ENCODE measurements around the gene SOHLH1. TPM values are rescaled to one million over a fixed set of nuclear protein-coding genes. Genes with fewer than 3 reads are reported as not detected.

SOHLH1 gene, protein sequence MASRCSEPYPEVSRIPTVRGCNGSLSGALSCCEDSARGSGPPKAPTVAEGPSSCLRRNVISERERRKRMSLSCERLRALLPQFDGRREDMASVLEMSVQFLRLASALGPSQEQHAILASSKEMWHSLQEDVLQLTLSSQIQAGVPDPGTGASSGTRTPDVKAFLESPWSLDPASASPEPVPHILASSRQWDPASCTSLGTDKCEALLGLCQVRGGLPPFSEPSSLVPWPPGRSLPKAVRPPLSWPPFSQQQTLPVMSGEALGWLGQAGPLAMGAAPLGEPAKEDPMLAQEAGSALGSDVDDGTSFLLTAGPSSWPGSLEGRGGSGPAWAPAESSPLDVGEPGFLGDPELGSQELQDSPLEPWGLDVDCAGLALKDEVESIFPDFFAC
- total RNA-seq, result not detected

DNA sequence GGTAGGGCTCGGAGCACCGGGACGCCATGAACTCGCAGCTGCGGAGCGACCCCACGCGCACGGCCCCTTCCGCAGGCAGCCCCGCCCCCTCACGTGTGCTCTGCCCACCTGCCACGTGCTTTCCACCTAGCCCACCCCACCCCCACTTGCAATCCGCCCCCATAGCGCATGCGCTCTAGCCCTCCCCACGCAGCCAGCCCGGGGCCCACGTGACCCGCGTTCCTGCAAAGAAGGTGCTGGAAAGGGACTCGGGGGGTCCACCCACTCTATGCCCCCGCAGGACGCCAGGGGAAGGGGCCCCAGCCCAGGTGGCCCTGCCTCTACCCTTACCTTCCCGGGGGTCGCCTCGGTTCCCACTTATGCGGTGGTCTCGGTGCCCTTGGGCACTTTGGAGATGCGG, at the start of gene SOHLH1:
SOHLH1 (minus strand) TSS at position 42 of the 400 bp plus-strand sequence; CDS start at position 28, 14 bp downstream.
- POLR2A ChIA-PET, result interaction anchor here (0.6 kb wide), 1 partner anchor 70 kb away, joined by 3 read pairs; no protein-coding TSS in a partner anchor
- H3K36me3 Mint-ChIP-seq (ENCODE audit: low read depth), result no peaks in the 10 kb centered on the region
- no peaks in the 10 kb centered on the region for H3K9me3 Mint-ChIP-seq (ENCODE audit: insufficient read depth)
- no peaks in the 10 kb centered on the region for H3K27me3 Mint-ChIP-seq (ENCODE audit: low read depth)
- ATAC-seq (no peak), DNase-seq (no peak)
- H3K4me1 Mint-ChIP-seq (ENCODE audit: low read depth), result peaks cover 2% of the 10 kb centered on the region
- H3K4me3 Mint-ChIP-seq, result no peak within 1 kb of the TSS
- no peak within 1 kb of the TSS for H3K27ac Mint-ChIP-seq
- CTCF ChIA-PET, result no interaction called here

GRCh38 chr9:135748676-135749075, 49.4 kb upstream of the SOHLH1 start:
- H3K27me3 Mint-ChIP-seq (ENCODE audit: low read depth), result no peaks in the 10 kb centered on the region
- no peak overlapping the region for H3K4me3 Mint-ChIP-seq
- CTCF ChIA-PET, result no interaction called here
- ATAC-seq (no peak), DNase-seq (no peak)
- POLR2A ChIA-PET, result no interaction called here
- H3K36me3 Mint-ChIP-seq (ENCODE audit: low read depth), result no peaks in the 10 kb centered on the region
- no peaks in the 10 kb centered on the region for H3K9me3 Mint-ChIP-seq (ENCODE audit: insufficient read depth)
- H3K4me1 Mint-ChIP-seq (ENCODE audit: low read depth), result no peaks in the 10 kb centered on the region
- no peak overlapping the region for H3K27ac Mint-ChIP-seq

GRCh38 chr9:135747311-135747710, 48.0 kb upstream of the SOHLH1 start:
- DNase-seq (no peak), ATAC-seq (no peak)
- H3K36me3 Mint-ChIP-seq (ENCODE audit: low read depth), result no peaks in the 10 kb centered on the region

DNA sequence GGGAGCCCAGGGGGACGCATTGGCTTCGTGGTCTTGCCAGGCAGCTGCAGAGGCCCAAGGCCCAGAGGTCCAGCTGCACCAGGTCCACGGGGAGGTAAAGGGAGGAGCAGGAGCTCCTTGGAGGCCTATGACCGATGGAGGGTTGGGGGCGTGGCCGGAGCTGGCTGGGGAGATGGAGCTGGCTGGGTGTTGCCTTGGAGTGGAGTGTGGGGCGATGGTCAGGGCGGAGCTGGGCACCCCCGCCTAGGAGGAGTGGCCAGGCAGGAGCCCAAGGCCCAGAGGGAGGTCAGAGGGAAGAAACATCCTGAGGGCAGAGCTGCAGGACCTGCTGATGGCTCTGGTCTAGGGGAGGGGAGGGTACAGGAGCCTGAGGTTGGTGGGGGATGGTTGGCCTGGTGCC, 47.3 kb upstream of the SOHLH1 start:
- H3K4me3 Mint-ChIP-seq, result no peak overlapping the region
- no peaks in the 10 kb centered on the region for H3K4me1 Mint-ChIP-seq (ENCODE audit: low read depth)
- ChIA-PET CTCF (no interaction called here), POLR2A (no interaction called here)
- H3K36me3 Mint-ChIP-seq (ENCODE audit: low read depth), result no peaks in the 10 kb centered on the region
- no peak for DNase-seq
- H3K27ac Mint-ChIP-seq, result no peak overlapping the region
- H3K9me3 Mint-ChIP-seq (ENCODE audit: insufficient read depth), result no peaks in the 10 kb centered on the region
- H3K27me3 Mint-ChIP-seq (ENCODE audit: low read depth), result no peaks in the 10 kb centered on the region
- ATAC-seq, result no peak

More at GRCh38 chr9:135747311-135747710, 48.0 kb upstream of the SOHLH1 start:
- no peaks in the 10 kb centered on the region for H3K4me1 Mint-ChIP-seq (ENCODE audit: low read depth)
- H3K27me3 Mint-ChIP-seq (ENCODE audit: low read depth), result no peaks in the 10 kb centered on the region
- no peak overlapping the region for H3K27ac Mint-ChIP-seq
- ChIA-PET CTCF (no interaction called here), POLR2A (no interaction called here)
- H3K9me3 Mint-ChIP-seq (ENCODE audit: insufficient read depth), result no peaks in the 10 kb centered on the region
- no peak overlapping the region for H3K4me3 Mint-ChIP-seq

DNA sequence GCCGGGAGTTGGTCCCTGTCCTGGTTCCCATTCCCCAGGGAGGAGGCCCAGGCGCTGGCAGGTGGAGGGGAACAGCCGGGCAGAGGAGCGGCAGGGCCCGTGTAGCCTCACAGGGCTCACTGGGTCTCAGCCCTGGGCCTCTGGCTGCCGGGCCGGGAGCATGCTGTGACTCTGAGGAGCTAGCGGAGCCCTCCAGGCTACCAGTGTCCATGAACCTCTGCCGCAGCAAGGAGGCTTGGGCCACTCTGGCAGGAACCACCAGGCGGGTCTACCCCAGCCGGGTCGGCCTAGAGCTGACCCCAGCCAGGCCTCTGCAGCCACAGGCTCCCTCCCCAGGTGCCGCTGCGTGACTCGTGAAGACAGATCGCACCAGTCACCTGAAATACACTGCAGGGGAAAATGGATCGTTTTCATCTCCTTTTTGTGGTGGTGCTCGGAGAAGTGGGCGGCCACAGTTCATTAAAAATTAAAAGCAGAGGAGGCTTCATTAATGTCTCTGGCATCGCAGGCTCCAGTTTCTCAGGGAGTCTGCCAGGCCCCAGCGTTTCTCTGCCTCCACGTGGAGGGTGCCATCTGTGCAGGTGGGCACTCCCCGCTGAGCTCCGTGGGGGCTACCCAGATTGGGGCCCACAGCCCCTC, 46.5 kb upstream of the SOHLH1 start:
- H3K4me3 Mint-ChIP-seq, result no peak overlapping the region
- no peaks in the 10 kb centered on the region for H3K4me1 Mint-ChIP-seq (ENCODE audit: low read depth)
- POLR2A ChIA-PET, result no interaction called here
- no peaks in the 10 kb centered on the region for H3K9me3 Mint-ChIP-seq (ENCODE audit: insufficient read depth)
- H3K27ac Mint-ChIP-seq, result no peak overlapping the region
- CTCF ChIA-PET, result no interaction called here
- ATAC-seq (no peak), DNase-seq (no peak)
- no peaks in the 10 kb centered on the region for H3K27me3 Mint-ChIP-seq (ENCODE audit: low read depth)
- no peaks in the 10 kb centered on the region for H3K36me3 Mint-ChIP-seq (ENCODE audit: low read depth)

- Mint-ChIP-seq H3K9me3 (ENCODE audit: insufficient read depth) (no peaks in the 10 kb centered on the region), H3K27ac (no peak overlapping the region), H3K4me3 (no peak overlapping the region), H3K27me3 (ENCODE audit: low read depth) (no peaks in the 10 kb centered on the region), H3K4me1 (ENCODE audit: low read depth) (no peaks in the 10 kb centered on the region), H3K36me3 (ENCODE audit: low read depth) (no peaks in the 10 kb centered on the region)
- ChIA-PET POLR2A (no interaction called here), CTCF (no interaction called here)
- ATAC-seq (no peak), DNase-seq (no peak)
These were observed 45.9 kb upstream of the SOHLH1 start for GRCh38 chr9:135745189-135745588.

- CTCF ChIA-PET, result no interaction called here
- H3K9me3 Mint-ChIP-seq (ENCODE audit: insufficient read depth), result no peaks in the 10 kb centered on the region
- no peaks in the 10 kb centered on the region for H3K4me1 Mint-ChIP-seq (ENCODE audit: low read depth)
- H3K36me3 Mint-ChIP-seq (ENCODE audit: low read depth), result no peaks in the 10 kb centered on the region
- DNase-seq (no peak), ATAC-seq (no peak)
- POLR2A ChIA-PET, result no interaction called here
- H3K27me3 Mint-ChIP-seq (ENCODE audit: low read depth), result no peaks in the 10 kb centered on the region
- H3K27ac Mint-ChIP-seq, result no peak overlapping the region
- H3K4me3 Mint-ChIP-seq, result no peak overlapping the region
These were observed 45.2 kb upstream of the SOHLH1 start for GRCh38 chr9:135744333-135745070.

- ChIA-PET POLR2A (no interaction called here), CTCF (no interaction called here)
- DNase-seq, result no peak
- Mint-ChIP-seq H3K4me1 (ENCODE audit: low read depth) (no peaks in the 10 kb centered on the region), H3K27ac (no peak overlapping the region), H3K4me3 (no peak overlapping the region), H3K9me3 (ENCODE audit: insufficient read depth) (no peaks in the 10 kb centered on the region), H3K27me3 (ENCODE audit: low read depth) (no peaks in the 10 kb centered on the region), H3K36me3 (ENCODE audit: low read depth) (no peaks in the 10 kb centered on the region)
- no peak for ATAC-seq
These were observed 44.5 kb upstream of the SOHLH1 start for GRCh38 chr9:135743546-135744332.

DNA sequence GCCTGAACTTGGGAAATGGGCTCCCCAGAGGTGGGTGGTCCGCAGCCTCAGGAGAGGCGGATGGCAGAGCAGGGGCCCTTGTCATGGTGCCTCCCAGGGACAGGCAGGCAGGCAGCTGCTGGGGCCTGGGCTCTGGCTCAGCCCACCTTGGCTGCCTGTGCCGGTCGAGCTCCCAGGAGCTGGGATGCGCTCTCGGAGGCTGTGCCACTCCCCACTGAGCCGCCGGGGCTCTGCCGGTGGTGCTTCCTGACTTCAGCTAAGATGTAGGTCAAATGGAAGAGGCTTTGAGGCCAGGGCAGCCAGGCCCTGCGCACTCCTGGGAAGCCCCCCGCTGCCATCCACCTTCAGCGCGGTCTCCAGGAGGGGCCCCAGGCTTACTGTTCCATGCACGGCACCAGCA, 43.7 kb upstream of the SOHLH1 start:
- H3K9me3 Mint-ChIP-seq (ENCODE audit: insufficient read depth), result no peaks in the 10 kb centered on the region
- H3K4me3 Mint-ChIP-seq, result no peak overlapping the region
- ATAC-seq, result no peak
- no peaks in the 10 kb centered on the region for H3K4me1 Mint-ChIP-seq (ENCODE audit: low read depth)
- CTCF ChIA-PET, result no interaction called here
- no peaks in the 10 kb centered on the region for H3K36me3 Mint-ChIP-seq (ENCODE audit: low read depth)
- no peaks in the 10 kb centered on the region for H3K27me3 Mint-ChIP-seq (ENCODE audit: low read depth)
- POLR2A ChIA-PET, result no interaction called here
- no peak for DNase-seq
- no peak overlapping the region for H3K27ac Mint-ChIP-seq

DNA sequence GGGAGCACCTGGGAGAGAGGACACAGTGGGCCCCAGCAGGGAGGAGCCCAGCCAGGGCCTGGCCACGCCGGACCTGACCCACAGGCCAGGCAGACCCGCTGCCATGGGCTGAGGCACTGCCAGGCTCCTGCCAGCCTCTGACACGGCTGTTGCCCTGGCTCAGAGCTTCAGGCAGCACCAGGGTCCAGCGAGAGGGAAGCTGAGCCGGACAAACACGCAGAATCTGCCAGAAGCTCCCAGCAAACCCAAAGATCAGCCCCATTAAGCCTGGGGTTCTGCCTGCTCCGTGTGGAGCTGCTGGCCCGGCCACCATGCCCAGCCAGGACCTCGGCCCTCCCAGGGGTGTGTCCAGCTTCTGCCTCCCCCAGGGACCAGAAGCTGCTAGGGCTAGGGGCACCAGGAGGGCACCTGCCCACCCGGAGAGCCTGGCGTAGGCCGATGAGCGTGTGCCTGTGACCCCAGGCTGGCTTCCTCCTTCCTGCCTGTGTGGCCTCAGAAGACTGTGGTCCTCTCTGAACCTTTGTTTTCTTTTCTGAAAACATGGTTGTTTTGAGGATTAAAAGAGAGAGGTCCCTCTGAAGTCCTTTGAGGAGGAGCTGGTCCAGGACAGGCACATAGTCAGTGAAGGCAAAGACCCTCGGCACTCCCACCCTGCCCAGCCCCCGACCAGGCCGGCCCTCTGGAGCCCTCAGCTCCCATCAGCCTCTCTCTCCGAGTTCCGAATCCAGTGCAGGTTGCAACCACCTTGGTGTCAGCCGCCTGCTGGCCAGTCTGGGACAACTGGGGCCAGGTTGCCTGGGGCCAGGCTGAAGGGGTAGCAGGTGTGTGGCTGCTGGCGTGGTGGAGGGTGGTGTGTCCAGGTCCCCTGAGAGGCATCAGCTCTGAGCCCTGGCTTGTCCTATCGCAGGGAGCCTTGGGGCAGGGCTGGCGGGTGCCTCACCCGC, 42.3 kb upstream of the SOHLH1 start:
- DNase-seq (no peak), ATAC-seq (no peak)
- no peaks in the 10 kb centered on the region for H3K36me3 Mint-ChIP-seq (ENCODE audit: low read depth)
- H3K27ac Mint-ChIP-seq, result no peak overlapping the region
- peaks cover 6% of the 10 kb centered on the region for H3K27me3 Mint-ChIP-seq (ENCODE audit: low read depth)
- ChIA-PET POLR2A (no interaction called here), CTCF (no interaction called here)
- H3K4me3 Mint-ChIP-seq, result no peak overlapping the region
- H3K9me3 Mint-ChIP-seq (ENCODE audit: insufficient read depth), result no peaks in the 10 kb centered on the region
- H3K4me1 Mint-ChIP-seq (ENCODE audit: low read depth), result no peaks in the 10 kb centered on the region

All from activated CD8-positive, alpha-beta T cell treated with anti-CD3 and anti-CD28 coated beads, Interleukin-2, amount 10 ng/mL, durations not matched to agents 7 days and 5 days (primary cell).